BLaER1 (cell line): Measurements from ENCODE around the gene ITIH5.

Source experiments
- H3K27ac ChIP-seq: shearing (Covaris generic); formaldehyde crosslinking; 2 replicates; pipeline ENCODE4 v1.8.1; 2022
- H3K27me3 ChIP-seq: shearing (Covaris generic); formaldehyde crosslinking; 2 replicates; pipeline ENCODE4 v1.8.1; 2022
- H3K36me3 ChIP-seq: shearing (Covaris generic); formaldehyde crosslinking; 2 replicates; pipeline ENCODE4 v1.8.1; 2022
- H3K4me1 ChIP-seq: shearing (Covaris generic); formaldehyde crosslinking; 2 replicates; pipeline ENCODE4 v1.8.1; 2022
- H3K4me2 ChIP-seq: shearing (Covaris generic); formaldehyde crosslinking; 2 replicates; pipeline ENCODE4 v1.8.1; 2022
- H3K4me3 ChIP-seq: shearing (Covaris generic); formaldehyde crosslinking; 2 replicates; pipeline ENCODE4 v1.8.1; 2022
- H3K9ac ChIP-seq: shearing (Covaris generic); formaldehyde crosslinking; 2 replicates; pipeline ENCODE4 v1.8.1; 2022
- H3K9me3 ChIP-seq: shearing (Covaris generic); formaldehyde crosslinking; 2 replicates; pipeline ENCODE4 v1.8.1; 2022
- H4K20me1 ChIP-seq: shearing (Covaris generic); formaldehyde crosslinking; 2 replicates; pipeline ENCODE4 v1.8.1; 2022
- Cebpa-rat ChIP-seq: shearing (Covaris generic); IDR thresholded peaks from 2 replicates; pipeline ENCODE4 v1.8.1; 2022

Gene ITIH5

DNA sequence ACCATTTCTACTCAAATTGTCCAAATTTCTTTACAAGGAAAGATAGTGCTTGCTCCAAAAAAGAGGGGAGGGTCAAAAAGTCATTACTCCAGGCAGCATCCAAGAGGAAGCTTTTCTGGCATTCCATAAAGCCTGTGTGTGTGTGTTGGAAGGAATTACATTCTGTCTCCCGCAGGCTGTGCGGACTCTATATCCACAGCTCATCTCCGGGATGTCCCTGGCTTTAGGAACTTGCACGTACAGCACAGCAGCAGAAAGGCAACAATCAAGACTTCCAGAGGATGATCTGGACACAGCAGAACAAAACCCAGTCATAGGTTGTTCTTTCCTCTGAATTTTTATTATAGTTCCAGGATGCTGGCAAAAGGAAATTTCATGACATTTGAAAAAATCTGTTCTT lies 94.8 kb downstream of the ITIH5 start:
- no peaks in the 10 kb centered on the region for H3K27me3 ChIP-seq
- TF ChIP-seq Cebpa-rat = no peak
- no peaks in the 10 kb centered on the region for H4K20me1 ChIP-seq
- peaks cover 15% of the 10 kb centered on the region for H3K4me1 ChIP-seq
- H3K4me2 ChIP-seq = peak overlapping the region; percentile 36
- H3K9ac ChIP-seq = no peak overlapping the region
- H3K36me3 ChIP-seq = no peaks in the 10 kb centered on the region
- no peaks in the 10 kb centered on the region for H3K9me3 ChIP-seq
- H3K4me3 ChIP-seq = no peak overlapping the region
- H3K27ac ChIP-seq = no peak overlapping the region

DNA sequence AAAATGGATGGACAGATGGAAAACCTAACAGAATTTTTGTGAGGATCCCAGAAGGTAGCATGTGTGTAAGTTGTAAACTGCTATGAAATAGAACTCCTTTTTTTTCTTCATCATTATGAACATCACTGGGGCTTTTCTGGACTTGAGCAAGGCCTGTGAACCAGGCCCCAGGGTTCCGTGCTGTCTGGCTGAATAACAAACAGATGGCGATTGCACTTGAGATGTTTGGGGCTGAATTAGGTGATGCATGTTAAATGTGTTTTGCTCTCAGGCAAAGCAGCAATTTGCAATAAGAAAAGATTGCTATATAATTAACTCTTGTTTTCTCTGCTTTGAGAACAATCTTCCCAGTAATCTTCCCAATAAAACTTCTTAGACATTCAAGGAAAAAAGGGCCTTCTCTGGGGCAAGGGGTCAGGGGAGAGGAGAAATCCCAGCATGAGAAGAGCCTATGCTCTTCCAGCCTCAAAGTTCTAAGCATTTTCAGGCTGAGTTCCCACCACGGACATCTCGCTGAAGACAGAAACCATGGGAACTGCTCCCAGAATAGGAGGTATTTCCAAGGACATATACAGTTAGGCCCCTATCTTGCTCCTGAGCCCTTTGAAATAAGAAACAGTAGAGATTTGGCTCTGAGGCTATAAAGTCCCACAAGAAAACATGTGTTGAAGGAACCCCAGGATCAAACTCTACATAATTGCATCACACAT lies 98.7 kb downstream of the ITIH5 start:
- Histone ChIP-seq H3K4me2 (no peak overlapping the region), H3K36me3 (no peaks in the 10 kb centered on the region), H3K4me1 (peaks cover 13% of the 10 kb centered on the region), H3K9me3 (no peaks in the 10 kb centered on the region), H3K27ac (no peak overlapping the region), H3K9ac (no peak overlapping the region), H3K4me3 (no peak overlapping the region), H3K27me3 (no peaks in the 10 kb centered on the region), H4K20me1 (no peaks in the 10 kb centered on the region)
- no peak for TF ChIP-seq Cebpa-rat

DNA sequence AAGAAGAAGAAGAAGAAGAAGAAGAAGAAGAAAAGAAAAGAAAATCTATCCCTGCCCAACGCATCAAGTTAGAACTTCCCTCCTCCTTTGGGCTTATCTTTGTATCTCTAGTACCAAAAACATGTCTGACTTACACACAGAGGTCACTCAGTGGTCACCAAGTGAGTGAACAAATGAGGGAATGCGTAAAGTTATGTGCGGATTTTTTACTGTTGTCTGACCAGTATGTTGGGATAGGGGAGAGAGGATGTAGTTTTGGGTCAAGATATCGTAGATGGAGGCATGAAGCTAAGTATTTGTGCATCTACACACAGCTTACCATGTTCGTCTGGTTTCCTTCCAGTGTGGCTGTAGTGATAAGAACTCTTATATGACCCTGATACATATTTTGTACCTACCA lies 99.9 kb downstream of the ITIH5 start:
- H3K9ac ChIP-seq = no peak overlapping the region
- no peaks in the 10 kb centered on the region for H3K9me3 ChIP-seq
- no peak overlapping the region for H3K27ac ChIP-seq
- H4K20me1 ChIP-seq = no peaks in the 10 kb centered on the region
- no peaks in the 10 kb centered on the region for H3K27me3 ChIP-seq
- no peak for TF ChIP-seq Cebpa-rat
- peaks cover 1% of the 10 kb centered on the region; the same call in 1 of the 2 replicates for H3K4me1 ChIP-seq
- H3K4me2 ChIP-seq = no peak overlapping the region
- no peaks in the 10 kb centered on the region for H3K36me3 ChIP-seq
- no peak overlapping the region for H3K4me3 ChIP-seq

DNA sequence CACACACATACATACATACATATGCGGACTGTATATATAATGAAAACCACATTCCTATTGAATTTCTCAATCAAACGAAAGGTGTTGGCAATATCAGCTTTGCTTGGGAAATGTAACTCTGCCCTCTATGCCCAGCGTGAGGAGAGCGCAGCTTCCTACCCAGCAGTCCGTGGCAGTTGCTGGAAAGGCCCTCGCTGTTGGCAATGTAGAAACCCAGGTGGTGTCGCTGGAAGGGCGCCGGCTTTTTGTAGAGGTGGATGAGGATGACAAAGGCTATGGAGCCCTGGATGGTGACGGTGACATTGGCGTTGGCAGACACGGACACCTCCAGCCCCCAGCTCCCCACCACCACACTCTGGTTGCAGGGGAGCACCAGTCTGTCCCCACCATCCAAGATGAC lies 100.9 kb downstream of the ITIH5 start:
- H3K4me1 ChIP-seq = no peaks in the 10 kb centered on the region
- TF ChIP-seq Cebpa-rat = no peak
- no peak overlapping the region for H3K9ac ChIP-seq
- H3K36me3 ChIP-seq = no peaks in the 10 kb centered on the region
- no peak overlapping the region for H3K27ac ChIP-seq
- no peak overlapping the region for H3K4me3 ChIP-seq
- H3K4me2 ChIP-seq = no peak overlapping the region
- no peaks in the 10 kb centered on the region for H3K27me3 ChIP-seq
- H3K9me3 ChIP-seq = no peaks in the 10 kb centered on the region
- H4K20me1 ChIP-seq = no peaks in the 10 kb centered on the region

DNA sequence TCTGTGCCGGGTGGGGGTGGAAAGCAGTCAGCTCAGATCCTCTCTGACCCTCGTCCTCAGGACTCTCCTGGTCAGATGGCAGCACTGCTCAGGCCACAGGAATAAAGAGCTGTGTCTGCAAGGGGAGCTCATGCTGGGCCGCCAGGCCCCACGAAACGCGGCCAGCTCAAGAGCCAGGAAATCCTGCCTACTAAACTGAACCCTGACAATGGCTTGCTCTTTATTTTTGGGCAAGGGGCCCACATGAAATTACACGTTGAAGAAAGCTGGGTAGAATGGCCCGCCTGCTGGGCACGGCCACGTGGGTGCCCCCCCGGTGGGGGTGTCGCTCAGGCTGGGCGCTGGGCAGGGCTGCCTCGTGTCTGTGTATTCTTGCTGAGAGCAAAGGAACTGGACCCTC lies 103.0 kb downstream of the ITIH5 start:
- Histone ChIP-seq H3K4me1 (no peaks in the 10 kb centered on the region), H3K9ac (no peak overlapping the region), H3K4me3 (no peak overlapping the region), H3K4me2 (no peak overlapping the region), H3K9me3 (no peaks in the 10 kb centered on the region), H4K20me1 (no peaks in the 10 kb centered on the region), H3K27me3 (no peaks in the 10 kb centered on the region), H3K36me3 (no peaks in the 10 kb centered on the region), H3K27ac (no peak overlapping the region)
- no peak for TF ChIP-seq Cebpa-rat

DNA sequence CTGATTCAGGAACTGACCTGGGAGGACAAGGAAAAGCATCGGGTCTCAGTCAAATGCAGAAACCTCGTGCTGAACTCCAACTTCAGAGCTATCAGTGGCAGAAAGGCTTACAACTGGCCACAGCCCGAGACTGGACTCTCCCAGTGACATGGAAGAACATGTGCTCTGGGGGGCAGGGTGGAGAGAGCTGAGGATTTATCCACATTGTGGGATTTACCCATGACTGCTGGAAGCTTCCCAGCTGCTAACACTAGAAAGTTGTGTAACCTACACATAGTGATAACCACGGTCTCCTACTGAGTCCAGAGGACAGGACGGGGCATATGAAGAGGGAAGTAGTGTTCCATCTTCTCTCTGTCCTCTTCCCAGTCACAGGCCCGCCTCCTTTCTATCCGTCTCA lies 103.4 kb downstream of the ITIH5 start:
- Histone ChIP-seq H3K9ac (no peak overlapping the region), H3K27me3 (no peaks in the 10 kb centered on the region), H3K4me1 (no peaks in the 10 kb centered on the region), H3K9me3 (no peaks in the 10 kb centered on the region), H3K4me3 (no peak overlapping the region), H3K36me3 (no peaks in the 10 kb centered on the region), H4K20me1 (no peaks in the 10 kb centered on the region), H3K27ac (no peak overlapping the region), H3K4me2 (no peak overlapping the region)
- no peak for TF ChIP-seq Cebpa-rat

DNA sequence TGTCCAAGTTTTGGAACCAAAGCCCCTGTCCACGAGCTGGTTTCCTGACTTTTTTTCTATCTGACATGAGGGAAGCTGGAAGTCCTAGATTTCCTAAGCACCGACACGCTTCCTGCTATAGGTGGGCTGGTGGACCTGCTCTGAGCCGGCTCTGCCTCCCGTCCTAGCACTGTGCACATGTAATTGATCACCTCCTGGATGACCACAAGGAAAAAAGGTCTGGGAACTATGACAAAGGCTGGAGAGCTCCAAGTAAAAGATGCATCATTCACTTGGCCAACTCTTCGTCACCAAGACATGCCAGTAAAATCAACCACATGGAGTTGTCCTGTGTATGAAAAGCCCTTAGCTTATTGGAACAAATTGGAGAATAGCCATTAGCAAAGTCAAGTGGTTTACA lies 104.8 kb downstream of the ITIH5 start:
- Histone ChIP-seq H3K9ac (no peak overlapping the region), H3K9me3 (no peaks in the 10 kb centered on the region), H3K4me2 (no peak overlapping the region), H3K4me1 (no peaks in the 10 kb centered on the region), H3K4me3 (no peak overlapping the region), H4K20me1 (no peaks in the 10 kb centered on the region), H3K27me3 (no peaks in the 10 kb centered on the region), H3K27ac (no peak overlapping the region), H3K36me3 (no peaks in the 10 kb centered on the region)
- TF ChIP-seq Cebpa-rat = no peak

DNA sequence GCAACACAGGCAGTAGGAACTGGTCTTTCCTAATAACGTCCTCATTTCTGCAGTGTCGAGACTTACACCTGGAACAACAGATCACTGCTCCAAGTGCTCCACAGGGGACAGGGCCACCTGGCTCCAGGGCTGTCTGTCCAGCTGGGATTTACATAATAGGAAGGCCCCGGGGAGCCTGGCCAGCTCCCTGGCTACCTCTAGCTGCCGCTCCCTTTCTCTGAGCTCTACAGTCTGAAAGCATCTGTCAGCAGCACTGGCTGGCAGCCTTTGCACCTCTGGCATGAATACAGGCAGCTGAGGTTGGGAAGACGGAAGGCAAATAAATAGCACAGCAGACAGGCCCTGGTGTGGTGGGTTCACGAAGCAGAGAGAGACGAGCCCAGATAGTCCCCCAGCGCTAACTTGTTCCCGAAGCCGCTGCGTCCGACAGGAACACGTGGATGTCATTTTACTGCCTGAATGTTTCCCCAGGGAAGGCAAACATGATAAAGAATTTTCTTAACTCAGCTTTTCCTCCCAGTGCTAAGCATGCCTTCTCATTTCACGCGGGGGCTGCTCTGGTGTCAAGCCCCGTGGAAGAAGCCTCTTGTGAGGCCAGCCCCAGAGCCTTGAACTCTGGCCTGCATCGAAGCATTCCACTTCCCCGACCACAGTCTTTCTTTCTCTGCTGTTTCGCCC lies 105.4 kb downstream of the ITIH5 start:
- H3K4me2 ChIP-seq = no peak overlapping the region
- H3K36me3 ChIP-seq = no peaks in the 10 kb centered on the region
- no peak overlapping the region for H3K4me3 ChIP-seq
- no peaks in the 10 kb centered on the region for H3K9me3 ChIP-seq
- no peak overlapping the region for H3K9ac ChIP-seq
- no peak for TF ChIP-seq Cebpa-rat
- no peak overlapping the region for H3K27ac ChIP-seq
- H4K20me1 ChIP-seq = no peaks in the 10 kb centered on the region
- H3K27me3 ChIP-seq = no peaks in the 10 kb centered on the region
- no peaks in the 10 kb centered on the region for H3K4me1 ChIP-seq

DNA sequence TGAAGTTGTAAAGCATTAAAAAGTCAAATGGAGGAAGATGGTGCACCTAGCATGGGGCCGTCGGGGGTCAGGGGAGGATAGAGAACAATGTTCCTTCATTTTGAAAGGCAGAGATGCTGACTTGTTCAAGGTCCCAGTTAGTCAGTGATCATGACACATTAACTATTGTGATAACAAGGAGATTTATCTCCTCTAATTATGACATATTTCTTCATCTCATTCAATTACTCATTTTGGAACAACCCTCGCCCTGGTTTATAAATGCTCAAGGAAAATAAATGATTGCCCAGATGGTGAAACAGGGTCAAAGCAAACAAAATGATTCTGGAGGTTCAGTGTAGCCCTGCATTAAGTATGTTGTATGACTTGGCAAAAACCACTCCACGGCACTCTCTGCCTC lies 106.2 kb downstream of the ITIH5 start:
- no peaks in the 10 kb centered on the region for H3K9me3 ChIP-seq
- no peaks in the 10 kb centered on the region for H3K36me3 ChIP-seq
- H3K4me2 ChIP-seq = no peak overlapping the region
- H3K27ac ChIP-seq = no peak overlapping the region
- H4K20me1 ChIP-seq = no peaks in the 10 kb centered on the region
- H3K9ac ChIP-seq = no peak overlapping the region
- no peak overlapping the region for H3K4me3 ChIP-seq
- no peaks in the 10 kb centered on the region for H3K27me3 ChIP-seq
- no peaks in the 10 kb centered on the region for H3K4me1 ChIP-seq
- no peak for TF ChIP-seq Cebpa-rat

DNA sequence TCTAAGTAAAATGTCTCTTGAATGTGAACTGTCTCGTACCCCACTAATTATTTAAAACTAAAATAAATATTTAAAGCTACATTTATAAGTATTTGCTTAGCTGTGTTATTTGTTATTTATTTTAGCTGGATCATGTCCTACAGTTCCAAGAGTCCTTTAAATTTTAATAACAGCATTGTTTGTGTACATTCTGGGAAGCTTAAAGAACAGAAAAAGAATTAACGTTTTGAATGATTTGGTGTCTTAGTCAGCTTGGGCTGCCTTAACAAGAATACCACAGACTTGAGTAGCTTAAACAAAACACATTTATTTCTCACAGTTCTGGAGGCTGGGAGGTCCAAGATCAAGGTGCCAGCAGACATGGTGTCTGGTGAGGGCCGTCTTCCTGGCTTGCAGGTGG lies 107.4 kb downstream of the ITIH5 start:
- Histone ChIP-seq H3K36me3 (no peaks in the 10 kb centered on the region), H4K20me1 (no peaks in the 10 kb centered on the region), H3K27me3 (no peaks in the 10 kb centered on the region), H3K9me3 (no peaks in the 10 kb centered on the region), H3K4me3 (no peak overlapping the region), H3K9ac (no peak overlapping the region), H3K27ac (no peak overlapping the region), H3K4me1 (no peaks in the 10 kb centered on the region), H3K4me2 (no peak overlapping the region)
- no peak for TF ChIP-seq Cebpa-rat

DNA sequence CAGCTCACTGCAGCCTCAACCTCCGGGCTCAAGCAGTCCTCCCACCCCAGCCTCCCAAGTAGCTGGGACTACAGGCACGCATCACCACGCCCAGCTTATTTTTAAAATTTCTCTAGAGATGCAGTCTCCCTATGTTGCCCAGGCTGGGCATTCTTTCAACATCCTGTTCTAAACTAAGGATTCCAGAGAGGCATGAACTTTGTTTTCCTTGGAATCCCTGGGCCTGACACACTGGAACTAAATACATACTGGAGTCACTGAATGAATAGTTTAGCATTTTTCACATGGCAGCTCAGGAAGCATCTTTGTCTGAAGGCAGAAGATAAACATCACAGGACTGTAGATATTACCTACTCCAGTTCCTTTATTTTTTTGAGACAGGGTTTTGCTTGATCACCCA lies 108.7 kb downstream of the ITIH5 start:
- Histone ChIP-seq H4K20me1 (no peaks in the 10 kb centered on the region), H3K9ac (no peak overlapping the region), H3K27me3 (no peaks in the 10 kb centered on the region), H3K27ac (no peak overlapping the region), H3K4me2 (no peak overlapping the region), H3K36me3 (no peaks in the 10 kb centered on the region), H3K4me1 (no peaks in the 10 kb centered on the region), H3K4me3 (no peak overlapping the region), H3K9me3 (no peaks in the 10 kb centered on the region)
- TF ChIP-seq Cebpa-rat = no peak
